ENCODE data around the gene EFNA4.

EFNA4 gene

GRCh38 chr1:155044812-155045657, 18.5 kb upstream of the EFNA4 start:
- no peak overlapping the region for H3K4me3 ChIP-seq (ENCODE audit: low read depth, low read length)
- TF ChIP-seq CTCF (IDR thresholded peaks at IDR 0.05; ENCODE audit: low read depth, low read length): peak; percentile 99
- no peaks in the 10 kb centered on the region for H3K36me3 ChIP-seq
- DNase-seq: peak; percentile 99
- H3K27me3 ChIP-seq (ENCODE audit: insufficient read depth, low read depth, severe bottlenecking): no peaks in the 10 kb centered on the region
- peak overlapping the region; percentile 71 for H3K27ac ChIP-seq
- H3K9me3 ChIP-seq (ENCODE audit: severe bottlenecking): no peaks in the 10 kb centered on the region

GRCh38 chr1:155048449-155049334, 14.8 kb upstream of the EFNA4 start:
- TF ChIP-seq CTCF (IDR thresholded peaks at IDR 0.05; ENCODE audit: low read depth, low read length): 0 out of 2 replicates have a peak, but pooled peaks have one; percentile 9
- no peak overlapping the region for H3K4me3 ChIP-seq (ENCODE audit: low read depth, low read length)
- no peaks in the 10 kb centered on the region for H3K9me3 ChIP-seq (ENCODE audit: severe bottlenecking)
- no peaks in the 10 kb centered on the region for H3K27me3 ChIP-seq (ENCODE audit: insufficient read depth, low read depth, severe bottlenecking)
- peaks cover 5% of the 10 kb centered on the region for H3K36me3 ChIP-seq
- peak; percentile 96 for DNase-seq
- peak overlapping the region; percentile 93 for H3K27ac ChIP-seq

DNA sequence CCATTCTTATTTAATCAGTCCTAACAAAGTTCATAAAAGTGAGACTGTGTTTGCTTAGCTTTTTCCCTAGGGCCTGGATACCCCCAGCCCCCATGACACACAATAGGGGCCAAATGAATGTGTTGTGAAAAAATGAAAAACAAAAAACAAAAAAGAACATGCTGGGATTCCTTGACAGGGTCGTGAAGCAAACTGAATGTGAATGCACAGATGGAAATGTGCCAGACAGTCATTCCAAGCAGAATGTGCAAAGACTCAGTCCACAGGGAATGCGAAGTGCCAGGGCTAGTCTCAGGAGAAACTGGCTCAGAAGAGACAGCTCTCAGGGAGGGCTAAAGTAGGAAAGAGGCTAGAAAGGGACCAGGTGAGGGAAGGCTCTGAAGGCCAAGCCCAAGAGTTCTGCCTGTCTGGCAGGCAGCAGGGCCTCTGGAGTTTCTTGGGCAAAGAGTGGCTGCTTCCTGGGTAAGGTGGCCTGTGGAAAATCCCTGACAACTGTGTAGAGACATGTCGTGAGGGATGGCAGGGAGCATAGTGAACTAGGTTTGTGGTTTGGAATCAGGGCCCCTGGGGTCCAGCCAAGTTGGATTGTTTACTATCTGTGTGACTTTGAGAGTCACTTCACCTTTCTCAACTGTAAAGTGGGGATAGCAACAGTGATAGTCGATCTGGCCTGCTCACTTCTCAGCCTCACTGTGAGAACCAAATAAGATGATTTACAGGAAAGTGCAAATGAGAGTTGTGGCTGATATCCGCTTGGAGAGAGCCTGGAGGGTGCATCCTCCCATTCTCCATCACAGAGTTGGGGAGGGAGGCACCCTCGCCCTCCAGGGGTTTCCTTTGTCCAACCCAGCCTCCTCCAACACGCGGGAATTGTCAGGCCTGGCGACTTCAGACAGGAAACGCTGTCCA, 13.6 kb upstream of the EFNA4 start:
- no peaks in the 10 kb centered on the region for H3K9me3 ChIP-seq (ENCODE audit: severe bottlenecking)
- H3K4me3 ChIP-seq (ENCODE audit: low read depth, low read length): peak overlapping the region; percentile 74
- H3K36me3 ChIP-seq: peaks cover 17% of the 10 kb centered on the region
- H3K27ac ChIP-seq: peak overlapping the region; percentile 93
- H3K27me3 ChIP-seq (ENCODE audit: insufficient read depth, low read depth, severe bottlenecking): no peaks in the 10 kb centered on the region
- no peak for TF ChIP-seq CTCF (IDR thresholded peaks at IDR 0.05; ENCODE audit: low read depth, low read length)
- DNase-seq: no peak

DNA sequence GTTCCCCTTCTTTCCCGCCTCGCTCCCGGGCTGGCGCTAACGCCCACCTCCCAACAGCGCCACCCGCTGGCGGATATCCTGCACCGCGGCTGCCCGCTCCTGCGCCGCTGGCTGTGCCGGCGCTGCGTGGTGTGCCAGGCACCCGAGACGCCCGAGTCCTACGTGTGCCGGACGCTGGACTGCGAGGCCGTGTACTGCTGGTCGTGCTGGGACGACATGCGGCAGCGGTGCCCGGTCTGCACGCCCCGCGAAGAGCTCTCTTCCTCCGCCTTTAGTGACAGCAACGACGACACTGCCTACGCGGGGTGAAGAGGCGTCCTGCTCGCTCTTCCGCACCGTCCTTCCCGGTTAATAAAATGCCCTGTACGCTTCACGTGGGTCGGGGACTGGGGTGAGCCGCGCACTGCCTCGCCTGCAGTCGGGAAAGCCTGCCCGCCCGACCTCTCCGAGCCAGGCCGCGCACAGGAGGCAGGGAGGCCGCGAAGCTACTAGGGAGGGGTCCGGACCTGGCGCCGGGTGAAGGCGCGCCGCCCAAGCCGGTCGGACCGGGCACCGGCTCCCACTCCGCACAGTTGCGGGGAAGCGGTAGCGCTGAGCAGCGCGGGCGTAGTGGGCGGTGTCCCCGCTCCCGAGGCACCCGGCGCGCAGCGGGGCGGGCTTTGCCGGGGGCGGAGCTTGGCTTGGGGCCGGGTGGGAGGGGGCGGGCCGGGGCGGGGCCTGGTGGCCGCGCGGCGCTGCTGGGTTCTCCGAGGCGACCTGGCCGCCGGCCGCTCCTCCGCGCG, 12.8 kb upstream of the EFNA4 start, which contains the start of gene ADAM15:
TSS of gene ADAM15 (plus strand) at position 757 of the 782 bp plus-strand sequence. CDS start 71 bp downstream, outside the sequence.
- peak; percentile 99 for DNase-seq

More for the DNA sequence above, 12.8 kb upstream of the EFNA4 start, which contains the start of gene ADAM15:
- no peaks in the 10 kb centered on the region for H3K9me3 ChIP-seq (ENCODE audit: severe bottlenecking)
- peaks cover 24% of the 10 kb centered on the region for H3K36me3 ChIP-seq
- H3K27me3 ChIP-seq (ENCODE audit: insufficient read depth, low read depth, severe bottlenecking): no peaks in the 10 kb centered on the region
- peak within 1 kb of the TSS; percentile 74 for H3K4me3 ChIP-seq (ENCODE audit: low read depth, low read length)
- H3K27ac ChIP-seq: peak within 1 kb of the TSS; percentile 93
- TF ChIP-seq CTCF (IDR thresholded peaks at IDR 0.05; ENCODE audit: low read depth, low read length): peak; percentile 100
